Glomerular visceral epithelial cell (primary cell): ENCODE data around the gene BAIAP2L2.
"Not testable (repeated sequence)": the region's sequence is repeated elsewhere in the genome, so short reads cannot be mapped to it uniquely, and the experiment has no call there.

Experiments used
- DNase-seq: peaks from one replicate; pipeline ENCODE4 v3.0.0-alpha.2; 2016; ENCODE audit errors: extremely low spot score

The BAIAP2L2 gene

GRCh38 chr22:38038890-38039812 lies 71.3 kb downstream of the BAIAP2L2 start:
- no peak for DNase-seq

- DNase-seq = no peak
Measured at GRCh38 chr22:38038426-38038825, 72.1 kb downstream of the BAIAP2L2 start.

- not testable (repeated sequence) for DNase-seq
Measured at GRCh38 chr22:38037367-38038150, 72.9 kb downstream of the BAIAP2L2 start.

- DNase-seq = no peak
Measured at GRCh38 chr22:38036392-38037062, 74.0 kb downstream of the BAIAP2L2 start.

- DNase-seq = no peak
Measured at GRCh38 chr22:38035530-38035885, 75.0 kb downstream of the BAIAP2L2 start.
